Spleen (tissue), 11 donors: ENCODE data around the gene C1QTNF12. TPM values are rescaled to one million over a fixed set of nuclear protein-coding genes. Genes with fewer than 3 reads are reported as not detected.
A peak's percentile ranks its signal among the peaks of the same experiment; 100 is the strongest.

ENCODE experiments used
- DNase-seq: peaks from one replicate; pipeline ENCODE4 v3.0.0-alpha.2; 2020
- H3K27ac ChIP-seq, 8 donors: fragments of 200-600 bp; sonication (generic) in 7 of 8; 1 replicate in 4 of 8; 2 replicates in 4 of 8; pipeline versions ENCODE4 v1.5.0 to v1.8.0; 2016 to 2021; ENCODE audit warnings: inconsistent platforms in 4 of 8, mild to moderate bottlenecking in 4 of 8, moderate library complexity in 1 of 8
- H3K27me3 ChIP-seq, 7 donors: fragments of 200-600 bp; sonication (generic) in 6 of 7; replicated peaks in 1 of 7; 1 replicate in 4 of 7; 2 replicates in 3 of 7; pipeline versions ENCODE4 v1.5.0 to v1.8.0; 2016 to 2021; ENCODE audit warnings: inconsistent platforms in 3 of 7, mild to moderate bottlenecking in 1 of 7
- H3K36me3 ChIP-seq, 6 donors: fragments of 200-600 bp; sonication (generic) in 5 of 6; 1 replicate in 4 of 6; 2 replicates in 2 of 6; pipeline versions ENCODE4 v1.5.0 to v1.8.0; 2016 to 2021; ENCODE audit warnings: inconsistent platforms in 2 of 6
- H3K4me1 ChIP-seq, 6 donors: fragments of 200-600 bp; sonication (generic) in 5 of 6; 1 replicate in 3 of 6; 2 replicates in 3 of 6; pipeline versions ENCODE4 v1.5.0 to v1.8.0; 2016 to 2021; ENCODE audit warnings: inconsistent platforms in 3 of 6
- H3K4me3 ChIP-seq, 8 donors: fragments of 200-600 bp; sonication (generic) in 7 of 8; 1 replicate in 4 of 8; 2 replicates in 4 of 8; pipeline versions ENCODE4 v1.5.0 to v1.8.0; 2016 to 2021; ENCODE audit warnings: inconsistent platforms in 4 of 8, mild to moderate bottlenecking in 4 of 8, moderate library complexity in 2 of 8
- H3K9me3 ChIP-seq, 8 donors: fragments of 200-600 bp; sonication (generic) in 7 of 8; 1 replicate in 4 of 8; 2 replicates in 4 of 8; pipeline versions ENCODE4 v1.5.0 to v1.8.0; 2016 to 2021; ENCODE audit warnings: inconsistent platforms in 4 of 8
- POLR2A ChIP-seq, 3 donors: fragments of 450-650 bp; IDR thresholded peaks; one replicate each; pipeline ENCODE4 v1.5.1; 2017; ENCODE audit warnings: antibody characterized with exemption in 3 of 3, mild to moderate bottlenecking in 1 of 3
- POLR2AphosphoS5 ChIP-seq, 3 donors: sonication (generic); formaldehyde crosslinking; IDR thresholded peaks; one replicate each; pipeline ENCODE4 v1.5.1; 2017; ENCODE audit warnings: antibody characterized with exemption in 3 of 3
- WGBS, 5 donors: extraction: QIAGEN DNeasy Blood & Tissue Kit in 3 of 5; methylation state at CpG; one replicate each; pipeline versions ENCODE4 v1.1.5 to v1.1.7; 2013 to 2018; 5-methylcytosine and 5-hydroxymethylcytosine counted together
- intact Hi-C: fragments of 100-400 bp; cut with DNase I; formaldehyde crosslinking; loops from one replicate; pipeline ENCODE4 v1.15.0; 2023; ENCODE audit warnings: low total_unique reads
- polyA plus RNA-seq, 3 donors: library from polyadenylated mRNA; stranded (reverse); fragments of 200-250 nt; gene quantifications; one replicate each; pipeline ENCODE4 v1.2.1, GENCODE V29; 2013
- total RNA-seq, 7 donors: library from RNA; depleted of rRNA in 3 of 7; stranded (reverse); fragments of >200 nt in 3 of 7; fragmentation: NEBNext Ultra II Directional in 4 of 7; extraction: Animal tissue kit (Norgen Biotek cat#: 25700) in 4 of 7; gene quantifications; one replicate each; pipeline versions ENCODE4 v1.1.0 to v1.2.1, GENCODE V29; 2016 to 2021
- TF ChIP-seq, protein P1 (sequence below), 11 experiments: fragments of 200-600 bp in 7 of 11; fragments of 450-650 bp in 4 of 11; sonication (generic) in 4 of 11; IDR thresholded peaks in 8 of 11; conservative IDR thresholded peaks in 3 of 11; 1 replicate in 7 of 11; 2 replicates in 4 of 11; pipeline versions ENCODE4 v1.4.0 to v1.8.0; 2016 to 2021; ENCODE audit warnings: antibody characterized with exemption in 11 of 11, inconsistent platforms in 4 of 11, mild to moderate bottlenecking in 1 of 11
- donor health status: healthy with polysubstance abuse.
- donor health status: DM: no; HTN: no; CAD: no; lungs with moderate emphysema.
- donor health status: DM: no; HTN: no; CAD: no.
- donor health status: Bipolar disorder and iron deficiency.
- donor health status: healthy.
- donor health status: DM: no; HTN: no; CAD: no.
- donor health status: DM: yes; HTN: yes; CAD: no.

Gene C1QTNF12
- total and polyA plus RNA-seq, 10 donors, result 0.87 to 5.5 (median 1.4) TPM; not detected in 3

DNA sequence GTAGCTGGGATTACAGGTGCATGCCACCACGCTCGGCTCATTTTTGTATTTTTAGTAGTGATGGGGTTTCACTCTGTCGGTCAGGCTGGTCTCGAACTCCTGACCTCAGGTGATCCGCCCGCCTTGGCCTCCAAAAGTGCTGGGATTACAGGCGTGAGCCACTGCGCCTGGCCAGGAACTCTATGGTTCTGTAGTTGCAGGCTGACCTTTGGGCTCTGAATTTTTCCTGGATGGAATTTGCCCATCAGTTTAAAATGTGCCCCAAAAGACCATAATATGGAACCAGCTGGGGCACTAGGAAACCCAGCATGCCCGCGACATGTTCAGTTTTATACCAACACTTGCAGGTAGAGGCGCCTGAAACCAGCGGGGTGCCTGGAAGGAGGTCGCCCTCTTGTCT is 32.1 kb upstream of the C1QTNF12 start:
- no peaks in the 10 kb centered on the region for H3K36me3 ChIP-seq
- TF ChIP-seq POLR2A (IDR thresholded peaks at IDR 0.05), result no peak
- no peak for TF ChIP-seq POLR2AphosphoS5 (IDR thresholded peaks at IDR 0.05)
- TF ChIP-seq, protein P1, sequence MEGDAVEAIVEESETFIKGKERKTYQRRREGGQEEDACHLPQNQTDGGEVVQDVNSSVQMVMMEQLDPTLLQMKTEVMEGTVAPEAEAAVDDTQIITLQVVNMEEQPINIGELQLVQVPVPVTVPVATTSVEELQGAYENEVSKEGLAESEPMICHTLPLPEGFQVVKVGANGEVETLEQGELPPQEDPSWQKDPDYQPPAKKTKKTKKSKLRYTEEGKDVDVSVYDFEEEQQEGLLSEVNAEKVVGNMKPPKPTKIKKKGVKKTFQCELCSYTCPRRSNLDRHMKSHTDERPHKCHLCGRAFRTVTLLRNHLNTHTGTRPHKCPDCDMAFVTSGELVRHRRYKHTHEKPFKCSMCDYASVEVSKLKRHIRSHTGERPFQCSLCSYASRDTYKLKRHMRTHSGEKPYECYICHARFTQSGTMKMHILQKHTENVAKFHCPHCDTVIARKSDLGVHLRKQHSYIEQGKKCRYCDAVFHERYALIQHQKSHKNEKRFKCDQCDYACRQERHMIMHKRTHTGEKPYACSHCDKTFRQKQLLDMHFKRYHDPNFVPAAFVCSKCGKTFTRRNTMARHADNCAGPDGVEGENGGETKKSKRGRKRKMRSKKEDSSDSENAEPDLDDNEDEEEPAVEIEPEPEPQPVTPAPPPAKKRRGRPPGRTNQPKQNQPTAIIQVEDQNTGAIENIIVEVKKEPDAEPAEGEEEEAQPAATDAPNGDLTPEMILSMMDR (IDR thresholded peaks at IDR 0.05 in 8 of 11, conservative IDR thresholded peaks at IDR 0.05 in 3 of 11), result no peak
- peaks cover 0 to 4% (median 0%) of the 10 kb centered on the region in 7 donors for H3K27me3 ChIP-seq
- intact Hi-C loops, result no loop called here
- no peak for DNase-seq
- no peak overlapping the region for H3K27ac ChIP-seq
- WGBS, 5 donors, result 91 to 93% (median 92%) methylated on average over 13 of the region's 13 CpGs
- H3K4me1 ChIP-seq, result peaks cover 0 to 16% (median 10%) of the 10 kb centered on the region in 6 donors
- H3K4me3 ChIP-seq, result no peak overlapping the region
- no peaks in the 10 kb centered on the region for H3K9me3 ChIP-seq

DNA sequence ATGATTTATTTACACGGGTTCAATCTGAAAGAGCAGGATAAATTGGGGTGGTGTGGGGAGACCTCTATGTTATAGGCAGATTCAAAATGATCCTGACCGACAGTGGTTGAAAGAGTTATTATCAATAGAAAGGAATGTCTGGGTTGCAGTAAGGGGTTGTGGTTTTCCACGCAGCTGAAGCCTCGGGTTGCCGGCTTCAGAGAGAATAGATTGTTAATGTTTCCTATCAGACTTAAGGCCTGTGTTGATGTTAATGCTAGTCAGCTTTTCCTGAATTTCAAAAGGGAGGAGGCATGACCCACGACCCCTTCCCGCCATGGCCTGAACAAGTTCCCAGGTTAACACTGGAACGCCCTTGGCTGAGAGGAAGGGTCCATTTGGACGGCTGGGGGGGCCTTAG is 29.3 kb upstream of the C1QTNF12 start:
- TF ChIP-seq POLR2AphosphoS5 (IDR thresholded peaks at IDR 0.05) (no peak), POLR2A (IDR thresholded peaks at IDR 0.05) (no peak)
- TF ChIP-seq, protein P1 (IDR thresholded peaks at IDR 0.05 in 8 of 11, conservative IDR thresholded peaks at IDR 0.05 in 3 of 11), result no peak
- Histone ChIP-seq H3K27me3 (no peaks in the 10 kb centered on the region), H3K9me3 (no peaks in the 10 kb centered on the region), H3K27ac (no peak overlapping the region), H3K36me3 (peaks cover 0 to 15% (median 0%) of the 10 kb centered on the region in 6 donors), H3K4me3 (no peak overlapping the region), H3K4me1 (peaks cover 18 to 40% (median 32%) of the 10 kb centered on the region in 6 donors)
- intact Hi-C loops, result no loop called here
- 80 to 89% (median 85%) methylated on average over 9 of the region's 9 CpGs for WGBS, 5 donors
- DNase-seq, result no peak

DNA sequence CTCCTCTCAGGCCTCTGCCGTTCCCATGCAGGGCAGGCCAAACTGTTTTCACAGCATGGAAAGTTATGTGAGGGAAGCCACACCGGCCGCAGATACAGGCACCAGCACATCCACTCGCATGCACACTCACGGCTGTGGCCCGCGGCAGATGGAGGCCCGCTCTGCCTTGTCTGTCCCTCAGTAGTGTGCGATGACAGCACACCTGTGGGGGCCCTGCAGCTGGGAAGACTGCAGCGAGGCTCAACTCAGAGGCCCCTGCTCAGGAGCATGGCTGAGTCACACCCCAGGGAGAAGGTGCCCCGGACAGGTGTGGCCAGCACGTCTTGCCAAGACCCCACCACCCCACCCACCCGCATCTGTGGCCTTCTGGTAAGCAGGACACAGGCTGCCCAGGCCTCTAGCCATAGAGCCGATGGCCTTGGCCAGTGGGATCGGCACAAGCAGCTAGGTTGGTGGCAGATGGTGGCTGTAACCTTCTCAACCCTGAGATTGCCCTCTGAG is 28.5 kb upstream of the C1QTNF12 start:
- TF ChIP-seq POLR2A (IDR thresholded peaks at IDR 0.05), result no peak
- no peak for TF ChIP-seq POLR2AphosphoS5 (IDR thresholded peaks at IDR 0.05)
- TF ChIP-seq, protein P1 (IDR thresholded peaks at IDR 0.05 in 8 of 11, conservative IDR thresholded peaks at IDR 0.05 in 3 of 11), result no peak
- H3K36me3 ChIP-seq, result peaks cover 0 to 22% (median 0%) of the 10 kb centered on the region in 6 donors
- H3K27ac ChIP-seq, result no peak overlapping the region
- intact Hi-C loops, result no loop called here
- WGBS, 5 donors, result 88 to 95% (median 93%) methylated on average over 9 to 15 of the region's 15 CpGs
- H3K4me1 ChIP-seq, result peaks cover 26 to 49% (median 41%) of the 10 kb centered on the region in 6 donors
- H3K4me3 ChIP-seq, result peak overlapping the region in 1 of 8 donors; percentile 98
- H3K27me3 ChIP-seq, result no peaks in the 10 kb centered on the region
- peak; percentile 76 for DNase-seq
- no peaks in the 10 kb centered on the region for H3K9me3 ChIP-seq

DNA sequence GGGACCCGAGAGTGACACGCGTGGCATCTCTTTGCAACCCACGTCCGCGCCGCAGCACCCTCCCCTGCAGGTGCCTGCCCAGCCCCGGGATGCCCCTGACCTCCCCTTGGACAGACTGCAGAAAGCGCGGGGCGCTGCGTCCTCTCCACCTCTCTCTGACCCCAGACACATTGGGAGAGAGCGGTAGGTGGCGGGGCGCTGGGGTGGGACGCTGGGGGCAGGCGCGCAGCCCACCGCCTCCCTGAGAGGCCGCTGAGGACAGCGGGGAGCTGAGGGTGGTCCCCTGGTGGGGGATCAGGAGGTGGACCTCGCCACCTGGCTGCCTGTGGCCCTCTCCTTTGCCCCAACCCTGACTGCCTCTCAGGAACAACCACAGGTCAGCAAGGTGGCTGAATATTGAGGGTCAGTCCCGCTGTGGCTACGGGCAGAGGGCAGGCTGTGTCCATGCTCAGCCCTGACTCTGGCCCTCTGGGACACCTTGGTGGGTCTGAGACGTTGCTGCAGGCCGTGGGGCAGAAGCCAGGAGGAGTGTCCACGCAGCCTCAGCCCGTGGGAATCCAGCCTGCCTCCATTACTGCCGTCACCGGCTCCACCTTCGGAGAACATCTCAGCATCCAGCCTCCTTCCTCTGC is 27.9 kb upstream of the C1QTNF12 start:
- Histone ChIP-seq H3K9me3 (no peaks in the 10 kb centered on the region), H3K36me3 (peaks cover 0 to 27% (median 0%) of the 10 kb centered on the region in 6 donors), H3K4me3 (peak overlapping the region; percentile 84 to 98 (median 90)), H3K27ac (peak overlapping the region; percentile 81 to 94 (median 86)), H3K4me1 (peaks cover 26 to 55% (median 46%) of the 10 kb centered on the region in 6 donors), H3K27me3 (no peaks in the 10 kb centered on the region)
- 30 to 88% (median 34%) methylated on average over 7 to 31 of the region's 31 CpGs for WGBS, 5 donors
- TF ChIP-seq, protein P1 (IDR thresholded peaks at IDR 0.05 in 8 of 11, conservative IDR thresholded peaks at IDR 0.05 in 3 of 11), result no peak
- no peak for TF ChIP-seq POLR2A (IDR thresholded peaks at IDR 0.05)
- TF ChIP-seq POLR2AphosphoS5 (IDR thresholded peaks at IDR 0.05), result no peak
- peak; percentile 77 for DNase-seq
- intact Hi-C loops, result no loop called here
